Left lung (tissue), 10 donors: ENCODE data around the gene WSCD2. TPM values are rescaled to one million over a fixed set of nuclear protein-coding genes. Genes with fewer than 3 reads are reported as not detected.

Experiments used
- ATAC-seq: fragments of 200-7000 bp; cut with Tn5 transposase; one replicate; pipeline ENCODE4 v1.9.1; 2020; ENCODE audit warnings: moderate library complexity
- DNase-seq, 4 donors: peaks; one replicate each; pipeline ENCODE4 v3.0.0-alpha.2; 2013 to 2020
- H3K27ac ChIP-seq, 2 donors: fragments of 200-600 bp; sonication (generic) in 1 of 2; one replicate each; pipeline versions ENCODE4 v1.5.0 to v1.8.0; 2020 to 2021
- H3K27me3 ChIP-seq, 2 donors: fragments of 200-600 bp; sonication (generic) in 1 of 2; one replicate each; pipeline versions ENCODE4 v1.5.0 to v1.8.0; 2020 to 2021
- H3K36me3 ChIP-seq, 2 donors: fragments of 200-600 bp; sonication (generic) in 1 of 2; one replicate each; pipeline versions ENCODE4 v1.5.0 to v1.8.0; 2020 to 2021
- H3K4me1 ChIP-seq, 2 donors: fragments of 200-600 bp; one replicate each; pipeline ENCODE4 v1.8.0; 2021
- H3K4me3 ChIP-seq, 2 donors: fragments of 200-600 bp; sonication (generic) in 1 of 2; one replicate each; pipeline versions ENCODE4 v1.5.0 to v1.8.0; 2020 to 2021; ENCODE audit warnings: mild to moderate bottlenecking in 1 of 2
- H3K9me3 ChIP-seq, 2 donors: fragments of 200-600 bp; sonication (generic) in 1 of 2; one replicate each; pipeline versions ENCODE4 v1.5.0 to v1.8.0; 2020 to 2021
- CTCF ChIP-seq, 2 donors: fragments of 200-600 bp; sonication (generic) in 1 of 2; IDR thresholded peaks; one replicate each; pipeline versions ENCODE4 v1.5.0 to v1.8.0; 2021; ENCODE audit warnings: antibody characterized with exemption in 2 of 2
- intact Hi-C, 2 donors: fragments of 100-400 bp; cut with DNase I; formaldehyde crosslinking; loops; one replicate each; pipeline versions ENCODE4 v1.11.2 to v1.14.2; 2022
- polyA plus RNA-seq, 6 donors: library from polyadenylated mRNA; unstranded; fragments of 120-200 nt; gene quantifications; one replicate each; pipeline ENCODE4 v1.2.1, GENCODE V29; 2013; ENCODE audit not compliant: insufficient read length in 6 of 6
- total RNA-seq, 2 donors: library from RNA; stranded (reverse); fragmentation: NEBNext Ultra II Directional; extraction: Animal tissue kit (Norgen Biotek cat#: 25700); gene quantifications; one replicate each; pipeline ENCODE4 v1.2.1, GENCODE V29; 2021
- donor health status: DM: no; HTN: yes; CAD: no.
- donor health status: DM: no; HTN: no; CAD: no.

Gene WSCD2
- total and polyA plus RNA-seq, 8 donors: 0.29 to 1.3 (median 0.47) TPM

- intact Hi-C loops: no loop called here
These were observed 58.7 kb downstream of the WSCD2 start for GRCh38 chr12:108187831-108188230.

GRCh38 chr12:108190529-108190928 lies 61.4 kb downstream of the WSCD2 start:
- Histone ChIP-seq H3K36me3 (no peaks in the 10 kb centered on the region), H3K27ac (no peak overlapping the region), H3K9me3 (no peaks in the 10 kb centered on the region), H3K4me1 (no peaks in the 10 kb centered on the region), H3K4me3 (no peak overlapping the region), H3K27me3 (no peaks in the 10 kb centered on the region)
- ATAC-seq (no peak), DNase-seq (peak in 1 of 4 donors; percentile 15)
- TF ChIP-seq CTCF (IDR thresholded peaks at IDR 0.05): no peak
- intact Hi-C loops: no loop called here

More at GRCh38 chr12:108187831-108188230, 58.7 kb downstream of the WSCD2 start:
- Histone ChIP-seq H3K36me3 (no peaks in the 10 kb centered on the region), H3K4me3 (no peak overlapping the region), H3K27ac (no peak overlapping the region), H3K27me3 (no peaks in the 10 kb centered on the region), H3K4me1 (no peaks in the 10 kb centered on the region), H3K9me3 (no peaks in the 10 kb centered on the region)
- no peak for DNase-seq
- no peak for ATAC-seq
- TF ChIP-seq CTCF (IDR thresholded peaks at IDR 0.05): no peak

GRCh38 chr12:108191086-108191485 lies 62.0 kb downstream of the WSCD2 start:
- Histone ChIP-seq H3K27ac (no peak overlapping the region), H3K9me3 (no peaks in the 10 kb centered on the region), H3K4me3 (no peak overlapping the region), H3K27me3 (no peaks in the 10 kb centered on the region), H3K36me3 (no peaks in the 10 kb centered on the region), H3K4me1 (no peaks in the 10 kb centered on the region)
- TF ChIP-seq CTCF (IDR thresholded peaks at IDR 0.05): no peak
- DNase-seq (no peak), ATAC-seq (no peak)
- intact Hi-C loops: no loop called here

- Histone ChIP-seq H3K36me3 (no peaks in the 10 kb centered on the region), H3K4me3 (no peak overlapping the region), H3K27ac (no peak overlapping the region), H3K9me3 (no peaks in the 10 kb centered on the region), H3K27me3 (no peaks in the 10 kb centered on the region), H3K4me1 (no peaks in the 10 kb centered on the region)
- DNase-seq (no peak), ATAC-seq (no peak)
- intact Hi-C loops: no loop called here
- TF ChIP-seq CTCF (IDR thresholded peaks at IDR 0.05): no peak
These were observed 62.9 kb downstream of the WSCD2 start for GRCh38 chr12:108191938-108192337.

- Histone ChIP-seq H3K27ac (no peak overlapping the region), H3K36me3 (no peaks in the 10 kb centered on the region), H3K27me3 (no peaks in the 10 kb centered on the region), H3K9me3 (no peaks in the 10 kb centered on the region), H3K4me3 (no peak overlapping the region), H3K4me1 (no peaks in the 10 kb centered on the region)
- intact Hi-C loops: no loop called here
- no peak for ATAC-seq
- no peak for TF ChIP-seq CTCF (IDR thresholded peaks at IDR 0.05)
- DNase-seq: no peak
These were observed 64.4 kb downstream of the WSCD2 start for GRCh38 chr12:108193493-108193892.
